ENCODE measurements around the gene CIZ1. TPM values are rescaled to one million over a fixed set of nuclear protein-coding genes. Genes with fewer than 3 reads are reported as not detected.

Gene CIZ1
- total RNA-seq, 1 donor from 2014 or later = 164 TPM

- Mint-ChIP-seq H3K27ac (no peak overlapping the region), H3K9me3 (ENCODE audit: low read depth) (no peaks in the 10 kb centered on the region), H3K27me3 (peaks cover 3% of the 10 kb centered on the region), H3K36me3 (ENCODE audit: insufficient read depth) (no peaks in the 10 kb centered on the region), H3K4me1 (ENCODE audit: low read depth) (peaks cover 6% of the 10 kb centered on the region), H3K4me3 (ENCODE audit: low read depth) (no peak overlapping the region)
- TF ChIP-seq CTCF (IDR thresholded peaks at IDR 0.05; ENCODE audit: unreplicated experiment) = no peak
- DNase-seq (ENCODE audit: low spot score, unreplicated experiment) = no peak
These were observed 24.4 kb upstream of the CIZ1 start for GRCh38 chr9:128215491-128216409.

GRCh38 chr9:128214571-128215490 is 23.5 kb upstream of the CIZ1 start:
- peaks cover 3% of the 10 kb centered on the region for H3K27me3 Mint-ChIP-seq
- H3K27ac Mint-ChIP-seq = no peak overlapping the region
- no peak for DNase-seq (ENCODE audit: low spot score, unreplicated experiment)
- H3K4me1 Mint-ChIP-seq (ENCODE audit: low read depth) = peaks cover 6% of the 10 kb centered on the region
- TF ChIP-seq CTCF (IDR thresholded peaks at IDR 0.05; ENCODE audit: unreplicated experiment) = no peak
- H3K36me3 Mint-ChIP-seq (ENCODE audit: insufficient read depth) = no peaks in the 10 kb centered on the region
- H3K4me3 Mint-ChIP-seq (ENCODE audit: low read depth) = no peak overlapping the region
- H3K9me3 Mint-ChIP-seq (ENCODE audit: low read depth) = no peaks in the 10 kb centered on the region

- H3K4me1 Mint-ChIP-seq (ENCODE audit: low read depth) = peaks cover 6% of the 10 kb centered on the region
- no peaks in the 10 kb centered on the region for H3K9me3 Mint-ChIP-seq (ENCODE audit: low read depth)
- no peak overlapping the region for H3K27ac Mint-ChIP-seq
- H3K4me3 Mint-ChIP-seq (ENCODE audit: low read depth) = no peak overlapping the region
- H3K27me3 Mint-ChIP-seq = peaks cover 3% of the 10 kb centered on the region
- no peaks in the 10 kb centered on the region for H3K36me3 Mint-ChIP-seq (ENCODE audit: insufficient read depth)
- DNase-seq (ENCODE audit: low spot score, unreplicated experiment) = no peak
- no peak for TF ChIP-seq CTCF (IDR thresholded peaks at IDR 0.05; ENCODE audit: unreplicated experiment)
These were observed 22.6 kb upstream of the CIZ1 start for GRCh38 chr9:128213746-128214497.

GRCh38 chr9:128211981-128212281 is 20.6 kb upstream of the CIZ1 start:
- Mint-ChIP-seq H3K4me1 (ENCODE audit: low read depth) (peaks cover 2% of the 10 kb centered on the region), H3K27ac (no peak overlapping the region), H3K36me3 (ENCODE audit: insufficient read depth) (no peaks in the 10 kb centered on the region), H3K9me3 (ENCODE audit: low read depth) (no peaks in the 10 kb centered on the region), H3K27me3 (peaks cover 8% of the 10 kb centered on the region), H3K4me3 (ENCODE audit: low read depth) (no peak overlapping the region)
- DNase-seq (ENCODE audit: low spot score, unreplicated experiment) = no peak
- TF ChIP-seq CTCF (IDR thresholded peaks at IDR 0.05; ENCODE audit: unreplicated experiment) = no peak

Data from progenitor cell of endocrine pancreas (in vitro differentiated cells).